Osteocyte (in vitro differentiated cells): Measurements from ENCODE around the gene CILP. TPM values are rescaled to one million over a fixed set of nuclear protein-coding genes. Genes with fewer than 3 reads are reported as not detected.

ENCODE experiments used
- DNase-seq: peaks from one replicate; pipeline ENCODE4 v3.0.0; 2021; ENCODE audit warnings: mixed read lengths; ENCODE audit not compliant: unreplicated experiment; ENCODE audit errors: extremely low spot score
- H3K27ac Mint-ChIP-seq: one replicate; pipeline ENCODE4 v1.8.0; 2021; ENCODE audit warnings: mild to moderate bottlenecking, mixed read lengths; ENCODE audit not compliant: unreplicated experiment
- H3K27me3 Mint-ChIP-seq: one replicate; pipeline ENCODE4 v1.8.0; 2021; ENCODE audit warnings: mixed read lengths; ENCODE audit not compliant: unreplicated experiment
- H3K36me3 Mint-ChIP-seq: one replicate; pipeline ENCODE4 v1.8.0; 2021; ENCODE audit warnings: mixed read lengths; ENCODE audit not compliant: unreplicated experiment
- H3K4me1 Mint-ChIP-seq: one replicate; pipeline ENCODE4 v1.8.0; 2021; ENCODE audit warnings: mixed read lengths; ENCODE audit not compliant: unreplicated experiment
- H3K4me3 Mint-ChIP-seq: one replicate; pipeline ENCODE4 v1.8.0; 2021; ENCODE audit warnings: mild to moderate bottlenecking, moderate library complexity, mixed read lengths; ENCODE audit not compliant: unreplicated experiment
- H3K9me3 Mint-ChIP-seq: one replicate; pipeline ENCODE4 v1.8.0; 2021; ENCODE audit warnings: mixed read lengths; ENCODE audit not compliant: unreplicated experiment
- total RNA-seq: library from RNA; stranded (reverse); gene quantifications from 2 replicates; pipeline ENCODE4 v1.2.1, GENCODE V29; 2021
- TF ChIP-seq, protein P1 (sequence below): fragments of 200-600 bp; sonication (generic); IDR thresholded peaks from 2 replicates; pipeline ENCODE4 v1.5.0; 2021; ENCODE audit warnings: antibody characterized with exemption, mild to moderate bottlenecking, moderate library complexity

CILP gene
- total RNA-seq, 1 donor from 2014 or later: 0.19 TPM

DNA sequence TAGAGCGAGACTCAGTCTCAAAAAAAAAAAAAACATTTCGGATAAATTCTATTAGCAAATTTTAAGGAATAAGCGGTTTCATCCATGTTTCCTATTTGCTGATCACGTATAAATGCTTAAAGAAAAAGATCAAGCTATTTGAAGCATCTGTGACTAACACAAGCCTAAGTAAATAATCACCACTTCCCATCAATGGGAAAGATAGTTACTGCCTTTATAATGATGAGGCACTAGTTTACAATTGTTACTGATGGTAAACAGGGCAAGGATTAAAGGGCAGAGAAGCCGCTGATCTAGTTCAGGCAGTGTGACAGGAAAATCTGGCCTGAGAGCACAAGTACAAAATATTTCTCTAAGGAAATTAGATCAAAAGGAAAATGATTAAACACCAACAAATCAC, 39.8 kb downstream of the CILP start:
- no peak for DNase-seq
- H3K4me3 Mint-ChIP-seq: no peak overlapping the region
- H3K4me1 Mint-ChIP-seq: peaks cover 15% of the 10 kb centered on the region
- TF ChIP-seq, protein P1, sequence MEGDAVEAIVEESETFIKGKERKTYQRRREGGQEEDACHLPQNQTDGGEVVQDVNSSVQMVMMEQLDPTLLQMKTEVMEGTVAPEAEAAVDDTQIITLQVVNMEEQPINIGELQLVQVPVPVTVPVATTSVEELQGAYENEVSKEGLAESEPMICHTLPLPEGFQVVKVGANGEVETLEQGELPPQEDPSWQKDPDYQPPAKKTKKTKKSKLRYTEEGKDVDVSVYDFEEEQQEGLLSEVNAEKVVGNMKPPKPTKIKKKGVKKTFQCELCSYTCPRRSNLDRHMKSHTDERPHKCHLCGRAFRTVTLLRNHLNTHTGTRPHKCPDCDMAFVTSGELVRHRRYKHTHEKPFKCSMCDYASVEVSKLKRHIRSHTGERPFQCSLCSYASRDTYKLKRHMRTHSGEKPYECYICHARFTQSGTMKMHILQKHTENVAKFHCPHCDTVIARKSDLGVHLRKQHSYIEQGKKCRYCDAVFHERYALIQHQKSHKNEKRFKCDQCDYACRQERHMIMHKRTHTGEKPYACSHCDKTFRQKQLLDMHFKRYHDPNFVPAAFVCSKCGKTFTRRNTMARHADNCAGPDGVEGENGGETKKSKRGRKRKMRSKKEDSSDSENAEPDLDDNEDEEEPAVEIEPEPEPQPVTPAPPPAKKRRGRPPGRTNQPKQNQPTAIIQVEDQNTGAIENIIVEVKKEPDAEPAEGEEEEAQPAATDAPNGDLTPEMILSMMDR: no peak
- no peak overlapping the region for H3K27ac Mint-ChIP-seq
- H3K9me3 Mint-ChIP-seq: no peaks in the 10 kb centered on the region
- H3K27me3 Mint-ChIP-seq: no peaks in the 10 kb centered on the region
- peaks cover 28% of the 10 kb centered on the region for H3K36me3 Mint-ChIP-seq

DNA sequence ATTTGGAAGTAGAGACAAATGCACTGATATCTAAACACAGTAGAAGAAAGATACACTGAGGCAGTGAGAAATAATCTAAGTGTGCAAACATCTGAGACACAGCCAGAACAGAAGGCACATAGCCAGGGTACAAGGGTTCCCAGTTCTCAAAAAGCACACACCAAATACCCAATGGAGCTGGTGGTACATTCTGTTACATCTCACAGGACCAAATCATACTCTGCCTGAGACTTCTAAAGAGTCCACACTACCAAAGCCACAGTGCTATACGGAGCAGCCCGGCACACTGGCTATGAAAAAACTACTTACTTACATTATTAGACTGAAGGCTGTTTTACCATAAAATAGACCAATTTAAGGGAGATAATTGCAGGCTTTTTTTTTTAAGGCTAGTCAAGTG, 45.4 kb downstream of the CILP start:
- TF ChIP-seq, protein P1: no peak
- Mint-ChIP-seq H3K9me3 (no peaks in the 10 kb centered on the region), H3K27me3 (no peaks in the 10 kb centered on the region), H3K27ac (no peak overlapping the region), H3K4me1 (no peaks in the 10 kb centered on the region), H3K4me3 (no peak overlapping the region), H3K36me3 (peaks cover 17% of the 10 kb centered on the region)
- no peak for DNase-seq

- Mint-ChIP-seq H3K36me3 (peaks cover 16% of the 10 kb centered on the region), H3K4me1 (no peaks in the 10 kb centered on the region), H3K9me3 (no peaks in the 10 kb centered on the region), H3K4me3 (no peak overlapping the region), H3K27me3 (no peaks in the 10 kb centered on the region), H3K27ac (no peak overlapping the region)
- TF ChIP-seq, protein P1: no peak
- no peak for DNase-seq
Observed at GRCh38 chr15:65164139-65164538, 47.1 kb downstream of the CILP start.

DNA sequence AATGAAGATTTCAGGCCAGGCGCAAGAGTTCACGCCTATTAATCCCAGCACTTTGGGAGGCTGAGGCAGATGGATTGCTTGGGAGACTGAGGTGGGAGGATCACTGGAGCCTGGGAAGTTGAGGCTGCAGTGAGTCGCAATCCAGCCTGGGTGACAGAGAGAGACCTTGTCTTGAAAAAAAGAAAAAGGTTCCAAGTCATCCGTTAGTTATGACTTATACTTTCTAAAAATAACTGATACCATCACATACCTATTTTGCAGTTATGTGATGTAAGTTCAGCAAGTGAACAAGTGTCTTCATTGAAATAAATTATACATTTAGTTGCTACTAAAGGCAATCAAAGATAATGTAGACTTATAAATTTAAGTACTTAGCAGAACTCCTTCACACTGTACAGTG, 48.2 kb downstream of the CILP start:
- H3K4me1 Mint-ChIP-seq: no peaks in the 10 kb centered on the region
- no peaks in the 10 kb centered on the region for H3K27me3 Mint-ChIP-seq
- DNase-seq: no peak
- TF ChIP-seq, protein P1: no peak
- H3K4me3 Mint-ChIP-seq: no peak overlapping the region
- no peak overlapping the region for H3K27ac Mint-ChIP-seq
- H3K9me3 Mint-ChIP-seq: no peaks in the 10 kb centered on the region
- peaks cover 21% of the 10 kb centered on the region for H3K36me3 Mint-ChIP-seq

DNA sequence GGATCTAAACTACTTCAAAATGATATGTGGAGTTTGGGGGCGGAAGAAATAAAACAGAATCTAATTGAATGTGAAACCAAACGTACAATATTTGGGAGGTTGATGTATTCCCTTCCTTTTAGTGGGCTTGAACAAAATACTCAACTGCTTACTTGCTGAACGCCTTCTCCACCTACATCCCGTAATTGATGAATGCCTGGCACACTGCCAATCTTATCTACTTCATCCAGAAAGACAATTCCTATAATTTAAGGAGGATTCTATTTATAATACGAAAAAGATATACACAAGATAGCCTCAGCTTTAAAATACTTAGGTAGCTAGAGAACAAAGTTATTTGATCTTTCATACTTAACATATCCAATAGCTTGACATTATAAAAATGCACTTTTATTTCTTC, 54.6 kb downstream of the CILP start:
- peaks cover 40% of the 10 kb centered on the region for H3K36me3 Mint-ChIP-seq
- no peaks in the 10 kb centered on the region for H3K4me1 Mint-ChIP-seq
- H3K9me3 Mint-ChIP-seq: no peaks in the 10 kb centered on the region
- H3K27ac Mint-ChIP-seq: no peak overlapping the region
- DNase-seq: no peak
- H3K27me3 Mint-ChIP-seq: no peaks in the 10 kb centered on the region
- TF ChIP-seq, protein P1: no peak
- H3K4me3 Mint-ChIP-seq: no peak overlapping the region
